DOHH2 (cell line): ENCODE results near the gene TBATA.

Experiments used
- H3F3A ChIP-seq: fragments of 200-600 bp; sonication (generic), shearing (Covaris generic); 2 replicates; pipeline ENCODE4 v1.6.0; 2016; ENCODE audit warnings: antibody characterized with exemption, mild to moderate bottlenecking; ENCODE audit not compliant: control insufficient read depth, insufficient read depth
- H3K27ac ChIP-seq: fragments of 200-600 bp; sonication (generic); 2 replicates; pipeline ENCODE4 v1.5.1; 2014; ENCODE audit warnings: low read depth, mild to moderate bottlenecking, low read length, moderate library complexity
- H3K27me3 ChIP-seq: fragments of 200-600 bp; sonication (generic); 2 replicates; pipeline ENCODE4 v1.6.1; 2014; ENCODE audit warnings: mild to moderate bottlenecking, low read length, mixed read lengths; ENCODE audit not compliant: control insufficient read depth
- H3K36me3 ChIP-seq: fragments of 200-600 bp; sonication (generic); 2 replicates; pipeline ENCODE4 v1.6.1; 2014; ENCODE audit warnings: mild to moderate bottlenecking, low read length, moderate library complexity, mixed read lengths; ENCODE audit not compliant: control insufficient read depth
- H3K4me1 ChIP-seq: fragments of 200-600 bp; sonication (generic); 2 replicates; pipeline ENCODE4 v1.6.1; 2014; ENCODE audit warnings: mild to moderate bottlenecking, low read length, mixed read lengths; ENCODE audit not compliant: control insufficient read depth
- H3K4me2 ChIP-seq: fragments of 200-600 bp; sonication (generic); 2 replicates; pipeline ENCODE4 v1.6.0; 2014; ENCODE audit warnings: mild to moderate bottlenecking, low read length, moderate library complexity
- H3K4me3 ChIP-seq: fragments of 200-600 bp; sonication (generic); 2 replicates; pipeline ENCODE4 v1.5.1; 2014; ENCODE audit warnings: mild to moderate bottlenecking, low read length, mixed read lengths
- H3K79me2 ChIP-seq: fragments of 200-600 bp; sonication (generic); 2 replicates; pipeline ENCODE4 v1.6.1; 2014; ENCODE audit warnings: mild to moderate bottlenecking, low read length, mixed read lengths; ENCODE audit not compliant: control insufficient read depth
- H3K9me2 ChIP-seq: fragments of 200-600 bp; sonication (generic); replicated peaks from 2 replicates; pipeline ENCODE4 v1.6.1; 2014; ENCODE audit warnings: mild to moderate bottlenecking, low read length, mixed read lengths; ENCODE audit not compliant: control insufficient read depth
- H3K9me3 ChIP-seq: fragments of 200-600 bp; sonication (generic); 2 replicates; pipeline ENCODE4 v1.6.1; 2014; ENCODE audit warnings: antibody characterized with exemption, low read length, mixed read lengths; ENCODE audit not compliant: control insufficient read depth, insufficient read depth
- H4K20me1 ChIP-seq: fragments of 200-600 bp; sonication (generic); 2 replicates; pipeline ENCODE4 v1.6.0; 2014; ENCODE audit warnings: low read depth, mild to moderate bottlenecking, antibody characterized with exemption, low read length, moderate library complexity; ENCODE audit not compliant: control insufficient read depth, insufficient read depth
- EZH2phosphoT487 ChIP-seq: fragments of 200-600 bp; sonication (generic); IDR thresholded peaks from 2 replicates; pipeline ENCODE4 v1.6.1; 2017; ENCODE audit warnings: borderline replicate concordance, mild to moderate bottlenecking, antibody characterized with exemption, low read length, moderate library complexity, mixed read lengths
- TF ChIP-seq, protein P1 (sequence below): fragments of 200-600 bp; sonication (generic); IDR thresholded peaks from one replicate; pipeline ENCODE4 v1.5.1; 2014; ENCODE audit warnings: antibody characterized with exemption, mild to moderate bottlenecking, low read depth, low read length; ENCODE audit not compliant: poor library complexity, severe bottlenecking

TBATA gene

DNA sequence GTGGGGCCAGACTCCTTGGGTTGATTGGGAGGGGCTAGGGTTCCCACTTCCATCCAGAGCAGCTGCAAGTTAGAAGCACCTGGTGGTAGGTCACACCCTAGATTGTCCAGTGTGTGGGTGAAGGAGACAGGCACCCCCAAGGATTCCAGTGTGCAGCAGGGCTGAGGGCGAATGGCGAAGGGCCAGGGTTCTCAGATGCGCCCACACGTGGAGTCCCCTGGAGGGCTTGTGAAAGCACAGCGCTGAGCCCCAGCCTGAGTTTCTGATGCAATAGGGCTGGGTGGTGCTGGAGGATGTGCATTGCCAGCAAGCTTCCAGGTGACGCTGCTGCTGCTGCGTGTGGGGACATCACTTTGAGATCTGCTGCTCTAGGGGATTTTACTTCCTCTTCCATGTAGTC, 25.4 kb downstream of the TBATA start:
- no peak overlapping the region for H3K4me2 ChIP-seq
- TF ChIP-seq EZH2phosphoT487 = no peak
- TF ChIP-seq, protein P1, sequence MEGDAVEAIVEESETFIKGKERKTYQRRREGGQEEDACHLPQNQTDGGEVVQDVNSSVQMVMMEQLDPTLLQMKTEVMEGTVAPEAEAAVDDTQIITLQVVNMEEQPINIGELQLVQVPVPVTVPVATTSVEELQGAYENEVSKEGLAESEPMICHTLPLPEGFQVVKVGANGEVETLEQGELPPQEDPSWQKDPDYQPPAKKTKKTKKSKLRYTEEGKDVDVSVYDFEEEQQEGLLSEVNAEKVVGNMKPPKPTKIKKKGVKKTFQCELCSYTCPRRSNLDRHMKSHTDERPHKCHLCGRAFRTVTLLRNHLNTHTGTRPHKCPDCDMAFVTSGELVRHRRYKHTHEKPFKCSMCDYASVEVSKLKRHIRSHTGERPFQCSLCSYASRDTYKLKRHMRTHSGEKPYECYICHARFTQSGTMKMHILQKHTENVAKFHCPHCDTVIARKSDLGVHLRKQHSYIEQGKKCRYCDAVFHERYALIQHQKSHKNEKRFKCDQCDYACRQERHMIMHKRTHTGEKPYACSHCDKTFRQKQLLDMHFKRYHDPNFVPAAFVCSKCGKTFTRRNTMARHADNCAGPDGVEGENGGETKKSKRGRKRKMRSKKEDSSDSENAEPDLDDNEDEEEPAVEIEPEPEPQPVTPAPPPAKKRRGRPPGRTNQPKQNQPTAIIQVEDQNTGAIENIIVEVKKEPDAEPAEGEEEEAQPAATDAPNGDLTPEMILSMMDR = no peak

DNA sequence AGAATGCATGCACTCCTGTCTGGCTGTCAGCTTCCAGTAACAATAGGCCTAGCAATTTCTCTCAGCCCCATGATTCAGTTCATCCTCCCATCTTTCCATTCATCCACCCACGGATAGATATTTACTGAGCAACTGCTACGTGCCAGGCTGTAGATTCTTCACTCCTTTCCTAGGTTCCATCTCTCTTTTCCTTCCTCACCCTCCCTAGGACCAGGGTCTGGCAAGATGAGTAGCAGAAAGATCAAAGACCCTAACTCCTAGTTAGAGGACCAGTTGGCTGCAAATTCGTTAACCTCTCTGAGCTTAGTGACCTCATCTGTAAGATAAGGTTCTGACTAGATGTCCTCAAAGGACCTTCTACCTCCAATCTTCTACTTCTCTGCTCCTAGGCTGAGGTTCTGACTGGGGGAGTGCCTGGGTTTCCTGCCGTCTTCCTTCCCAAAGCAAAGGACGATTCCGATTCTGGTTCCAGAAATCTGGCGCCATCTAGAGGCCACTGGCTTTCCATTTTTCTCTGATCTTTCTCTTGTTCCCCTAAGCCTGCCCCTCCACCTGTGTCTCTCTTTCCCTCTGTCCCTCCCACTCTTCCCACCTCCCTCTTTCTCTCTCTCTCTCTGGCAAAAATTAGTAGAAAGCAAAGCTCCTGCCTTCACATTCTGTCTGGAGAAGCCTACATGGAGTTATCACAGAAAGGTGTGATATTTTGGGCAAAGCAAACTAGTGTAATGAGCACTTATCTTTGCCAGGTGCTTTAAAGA, 26.2 kb downstream of the TBATA start:
- H3K27ac ChIP-seq = no peak overlapping the region
- no peaks in the 10 kb centered on the region for H3K79me2 ChIP-seq
- TF ChIP-seq, protein P1 = peak; percentile 69
- TF ChIP-seq EZH2phosphoT487 = no peak
- H3K4me2 ChIP-seq = no peak overlapping the region
- H3K36me3 ChIP-seq = no peaks in the 10 kb centered on the region
- H3K27me3 ChIP-seq = peaks cover 5% of the 10 kb centered on the region; the same call in 1 of the 2 replicates
- no peaks in the 10 kb centered on the region for H3K9me3 ChIP-seq
- H3K9me2 ChIP-seq = no peaks in the 10 kb centered on the region
- H4K20me1 ChIP-seq = no peaks in the 10 kb centered on the region
- no peaks in the 10 kb centered on the region for H3F3A ChIP-seq
- no peak overlapping the region for H3K4me3 ChIP-seq
- no peaks in the 10 kb centered on the region for H3K4me1 ChIP-seq

More for the DNA sequence above, 25.4 kb downstream of the TBATA start:
- Histone ChIP-seq H3K79me2 (no peaks in the 10 kb centered on the region), H3K9me2 (no peaks in the 10 kb centered on the region), H3K9me3 (no peaks in the 10 kb centered on the region), H3K27ac (no peak overlapping the region), H3K36me3 (no peaks in the 10 kb centered on the region), H3F3A (no peaks in the 10 kb centered on the region), H3K27me3 (peaks cover 5% of the 10 kb centered on the region; the same call in 1 of the 2 replicates), H3K4me3 (no peak overlapping the region), H4K20me1 (no peaks in the 10 kb centered on the region), H3K4me1 (no peaks in the 10 kb centered on the region)

DNA sequence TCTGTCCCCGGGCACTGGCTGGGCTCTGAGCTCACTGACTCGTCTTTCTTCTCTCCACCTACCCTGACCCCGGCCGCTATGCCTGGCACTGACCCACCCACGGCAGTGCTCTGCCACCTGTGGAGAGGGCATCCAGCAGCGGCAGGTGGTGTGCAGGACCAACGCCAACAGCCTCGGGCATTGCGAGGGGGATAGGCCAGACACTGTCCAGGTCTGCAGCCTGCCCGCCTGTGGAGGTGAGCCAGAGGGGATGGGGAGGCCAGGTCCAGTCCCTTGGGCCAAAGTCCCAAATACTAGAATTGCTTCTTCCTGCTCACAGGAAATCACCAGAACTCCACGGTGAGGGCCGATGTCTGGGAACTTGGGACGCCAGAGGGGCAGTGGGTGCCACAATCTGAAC, 27.3 kb downstream of the TBATA start:
- H3K36me3 ChIP-seq = no peaks in the 10 kb centered on the region
- no peaks in the 10 kb centered on the region for H3K9me3 ChIP-seq
- TF ChIP-seq, protein P1 = no peak
- no peak for TF ChIP-seq EZH2phosphoT487
- peaks cover 3% of the 10 kb centered on the region; the same call in 1 of the 2 replicates for H3K27me3 ChIP-seq
- H4K20me1 ChIP-seq = no peaks in the 10 kb centered on the region
- no peaks in the 10 kb centered on the region for H3F3A ChIP-seq
- H3K27ac ChIP-seq = no peak overlapping the region
- no peaks in the 10 kb centered on the region for H3K79me2 ChIP-seq
- no peak overlapping the region for H3K4me2 ChIP-seq
- H3K9me2 ChIP-seq = no peaks in the 10 kb centered on the region
- no peaks in the 10 kb centered on the region for H3K4me1 ChIP-seq
- H3K4me3 ChIP-seq = no peak overlapping the region
